Measurements from ENCODE around the gene SHANK1.
"Not testable (repeated sequence)": the region's sequence is repeated elsewhere in the genome, so short reads cannot be mapped to it uniquely, and the experiment has no call there.

The SHANK1 gene

DNA sequence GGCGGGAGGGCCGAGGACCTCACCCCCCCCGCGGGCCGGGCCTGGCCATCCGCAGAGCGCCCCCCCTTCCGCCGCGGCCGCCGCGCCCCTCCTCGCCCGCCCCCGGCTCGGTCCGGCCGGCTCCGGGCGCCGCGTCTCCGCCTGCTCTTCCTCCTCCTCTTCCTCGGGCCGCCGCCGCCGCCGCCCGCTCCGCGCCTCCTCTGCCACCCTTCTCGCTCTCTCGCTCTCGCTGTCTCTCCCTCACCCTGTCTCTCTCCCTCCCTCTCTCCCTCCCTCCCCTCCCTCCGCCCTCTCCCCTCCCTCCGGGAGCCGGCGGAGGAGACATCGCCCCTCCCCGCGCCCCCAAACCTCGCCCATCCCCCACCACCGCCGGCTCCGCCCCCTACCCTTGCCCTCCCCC is at the start of gene SHANK1:
Gene SHANK1 (minus strand): TSS at position 237 of the 400 bp plus-strand sequence. CDS start 2,883 bp downstream, outside the sequence.
- no peak for DNase-seq

DNA sequence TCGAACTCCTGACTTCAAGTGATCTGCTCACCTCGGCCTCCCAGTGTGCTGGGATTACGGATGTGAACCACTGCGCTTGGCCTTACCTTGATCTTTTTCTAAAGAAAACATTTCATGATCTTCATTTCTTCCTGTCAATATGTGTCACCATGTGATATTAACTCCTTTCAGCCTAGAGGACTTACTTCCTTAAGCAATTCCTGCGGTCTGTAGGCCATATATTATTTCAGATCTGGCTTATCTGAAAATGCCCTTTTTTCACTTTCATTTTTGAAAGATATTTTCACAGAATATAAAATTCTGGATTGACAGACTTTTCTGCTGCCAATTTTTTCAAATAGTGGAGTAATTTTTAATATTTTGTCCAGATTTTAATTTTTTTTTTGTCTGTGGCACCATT is 48.7 kb upstream of the SHANK1 start:
- DNase-seq, result no peak

DNA sequence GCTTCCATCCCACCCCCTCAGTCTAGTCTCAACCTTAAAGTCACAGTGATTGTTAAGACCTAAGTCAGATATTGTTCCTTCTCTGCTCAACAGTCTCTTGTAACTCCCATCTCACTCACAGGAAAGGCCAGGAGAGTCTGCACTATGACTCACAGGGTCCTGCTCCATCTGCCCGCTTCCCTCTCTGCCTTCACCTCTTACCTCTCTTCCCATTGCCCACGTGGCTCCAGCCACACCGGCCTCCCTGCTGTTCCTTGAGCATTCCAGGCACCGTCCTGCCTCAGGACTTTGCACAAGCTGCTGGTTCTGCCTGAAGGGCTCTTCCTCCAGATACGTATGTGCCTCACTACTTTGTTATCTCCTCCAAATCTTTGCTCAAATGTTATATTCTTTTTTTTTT is 47.7 kb upstream of the SHANK1 start:
- not testable (repeated sequence) for DNase-seq

DNA sequence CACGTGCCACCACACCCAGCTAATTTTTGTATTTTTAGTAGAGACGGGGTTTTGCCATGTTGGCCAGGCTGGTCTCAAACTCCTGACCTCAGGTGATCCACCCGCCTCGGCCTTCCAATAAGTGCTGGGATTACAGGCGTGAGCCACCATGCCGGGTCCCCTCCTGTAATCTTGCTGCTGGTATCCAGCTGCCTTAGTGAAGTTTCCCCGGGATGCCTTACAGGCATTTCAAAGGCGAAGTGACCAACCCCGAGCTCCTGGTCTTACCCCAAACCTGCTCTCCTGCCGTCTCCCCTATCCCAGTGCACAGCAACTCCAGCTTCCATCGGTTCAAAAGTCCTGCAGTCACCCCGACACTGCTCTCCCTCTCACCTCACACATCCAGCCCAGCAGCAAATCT is 47.1 kb upstream of the SHANK1 start:
- DNase-seq, result not testable (repeated sequence)

DNA sequence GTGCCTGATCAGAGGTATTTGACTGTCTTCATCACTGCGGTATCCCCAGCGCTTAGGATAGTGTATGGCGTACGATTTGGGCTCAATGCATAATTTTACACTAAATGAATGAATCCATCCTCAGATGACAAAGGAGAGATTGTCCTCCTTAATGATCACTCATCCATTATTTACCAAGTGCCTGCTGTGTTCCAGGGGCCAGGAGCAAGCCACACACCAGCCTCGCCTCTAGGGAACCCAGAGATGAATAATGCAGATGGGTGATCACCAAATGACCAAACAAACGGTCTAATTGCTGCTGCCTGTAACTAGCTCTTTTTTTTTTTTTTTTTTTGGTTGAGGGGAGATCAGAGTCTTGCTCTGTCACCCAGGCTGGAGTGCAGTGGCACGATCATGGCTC is 44.8 kb upstream of the SHANK1 start:
- DNase-seq, result no peak

DNA sequence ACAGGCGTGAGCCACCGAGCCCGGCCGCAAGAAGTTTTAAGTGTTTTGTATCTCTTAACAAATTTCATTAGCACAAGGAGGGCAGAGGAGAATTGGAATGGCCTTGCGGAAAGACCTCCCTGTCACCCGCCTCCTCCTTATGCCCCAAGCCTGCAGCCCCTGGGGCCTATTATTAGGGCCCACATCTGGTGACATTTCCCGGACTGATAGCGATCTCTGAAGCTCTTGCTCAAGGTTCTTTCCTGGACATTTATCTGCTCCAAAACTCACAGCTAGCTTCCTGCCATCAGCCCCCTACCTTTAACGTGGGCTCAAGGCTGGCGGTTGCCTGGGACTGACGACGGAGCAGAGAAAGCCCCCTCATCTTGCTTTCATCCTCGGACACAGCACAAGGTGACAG is 43.9 kb upstream of the SHANK1 start:
- not testable (repeated sequence) for DNase-seq

DNA sequence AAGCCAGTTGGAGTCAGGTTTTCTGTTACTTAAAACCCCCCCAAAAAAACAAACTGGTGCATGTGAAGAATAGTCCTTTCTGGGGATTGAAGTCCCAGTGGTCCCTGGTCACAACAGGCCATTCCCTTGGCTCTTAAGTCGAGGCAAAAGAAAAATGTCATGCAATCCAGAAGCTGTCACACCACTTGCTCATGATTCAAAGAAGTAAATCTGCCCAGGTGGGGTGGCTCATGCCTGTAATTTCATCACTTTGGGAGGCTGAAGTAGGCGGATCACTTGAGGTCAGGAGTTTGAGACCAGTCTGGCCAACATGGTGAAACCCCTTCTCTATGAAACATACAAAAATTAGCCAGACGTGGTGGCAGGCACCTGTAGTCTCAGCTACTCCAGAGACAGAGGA is 41.9 kb upstream of the SHANK1 start:
- DNase-seq, result not testable (repeated sequence)

DNA sequence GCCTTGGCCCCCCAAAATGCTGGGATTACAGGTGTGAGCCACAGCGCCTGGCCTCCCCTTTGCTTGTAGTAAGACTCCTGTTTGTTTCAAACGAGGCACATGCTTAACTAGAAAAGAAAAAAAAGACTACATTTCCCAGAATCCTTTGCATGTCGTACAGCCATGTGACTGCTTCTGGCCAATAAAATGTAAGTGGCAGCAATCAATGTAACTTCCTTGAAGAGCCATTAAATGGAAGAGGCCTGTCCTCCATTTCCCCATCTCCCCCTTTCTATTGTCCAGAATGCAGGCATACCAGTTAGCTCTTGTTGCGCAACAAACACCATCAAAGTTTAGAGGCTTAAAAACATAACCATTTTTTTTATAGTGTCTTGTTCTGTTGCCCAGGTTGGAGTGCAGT is 40.3 kb upstream of the SHANK1 start:
- no peak for DNase-seq

DNA sequence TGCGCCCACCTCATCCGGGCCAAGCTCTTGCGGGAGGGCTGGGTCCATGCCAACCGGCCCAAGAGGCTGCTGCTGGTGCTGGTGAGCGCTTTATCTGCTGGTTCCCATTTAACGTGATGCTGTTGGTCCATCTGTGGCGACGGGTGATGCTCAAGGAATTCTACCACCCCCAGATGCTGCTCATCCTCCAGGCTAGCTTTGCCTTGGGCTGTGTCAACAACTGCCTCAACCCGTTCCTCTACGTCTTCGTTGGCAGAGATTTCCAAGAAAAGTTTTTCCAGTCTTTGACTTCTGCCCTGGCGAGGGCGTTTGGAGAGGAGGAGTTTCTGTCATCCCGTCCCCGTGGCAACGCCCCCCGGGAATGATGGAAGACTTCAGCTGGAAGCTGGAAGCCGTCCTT is 39.5 kb upstream of the SHANK1 start:
- DNase-seq, result not testable (repeated sequence)

DNA sequence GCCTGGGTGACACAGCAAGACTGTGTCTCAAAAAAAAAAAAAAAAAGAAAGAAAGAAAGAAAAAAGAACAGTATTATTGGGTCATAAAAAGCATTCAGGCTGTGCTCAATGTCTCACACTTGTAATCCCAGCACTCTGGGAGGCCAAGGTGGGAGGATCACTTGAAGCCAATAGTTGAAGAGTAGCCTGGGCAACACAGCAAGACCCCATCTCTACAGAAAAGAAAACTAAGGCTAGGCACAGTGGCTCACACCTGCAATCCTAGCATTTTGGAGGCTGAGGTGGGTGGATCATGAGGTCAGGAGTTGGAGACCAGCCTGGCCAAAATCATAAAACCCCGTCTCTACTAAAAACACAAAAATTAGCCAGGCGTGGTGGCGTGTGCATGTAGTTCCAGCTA is 38.0 kb upstream of the SHANK1 start:
- not testable (repeated sequence) for DNase-seq

DNA sequence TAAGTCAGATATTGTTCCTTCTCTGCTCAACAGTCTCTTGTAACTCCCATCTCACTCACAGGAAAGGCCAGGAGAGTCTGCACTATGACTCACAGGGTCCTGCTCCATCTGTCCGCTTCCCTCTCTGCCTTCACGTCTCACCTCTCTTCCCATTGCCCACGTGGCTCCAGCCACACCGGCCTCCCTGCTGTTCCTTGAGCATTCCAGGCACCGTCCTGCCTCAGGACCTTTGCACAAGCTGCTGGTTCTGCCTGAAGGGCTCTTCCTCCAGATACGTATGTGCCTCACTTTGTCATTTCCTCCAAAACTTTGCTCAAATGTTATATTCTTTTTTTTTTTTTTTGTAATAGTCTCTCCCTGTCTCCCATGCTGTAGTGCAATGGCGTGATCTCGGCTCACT is 36.6 kb upstream of the SHANK1 start:
- DNase-seq, result not testable (repeated sequence)

DNA sequence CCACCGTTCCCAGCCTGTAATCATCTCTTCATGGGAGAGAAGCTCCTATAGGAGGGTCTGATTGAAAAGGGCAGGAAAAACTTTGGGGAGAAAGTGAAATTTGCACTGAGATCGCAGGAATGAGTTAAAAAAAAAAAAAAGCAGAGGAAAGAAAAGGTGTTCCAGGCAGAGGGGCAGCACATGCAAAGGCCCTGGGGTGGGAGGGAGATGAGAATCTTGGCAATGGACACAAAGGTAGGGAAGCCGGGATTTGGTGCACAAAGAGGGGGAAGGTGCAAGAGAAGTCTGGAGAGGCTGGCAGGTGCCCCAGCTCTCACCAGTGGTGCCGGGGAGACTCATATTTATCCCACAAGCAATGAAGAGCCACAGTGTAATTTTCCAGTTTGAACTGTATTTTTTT is 34.3 kb upstream of the SHANK1 start:
- DNase-seq, result no peak

DNA sequence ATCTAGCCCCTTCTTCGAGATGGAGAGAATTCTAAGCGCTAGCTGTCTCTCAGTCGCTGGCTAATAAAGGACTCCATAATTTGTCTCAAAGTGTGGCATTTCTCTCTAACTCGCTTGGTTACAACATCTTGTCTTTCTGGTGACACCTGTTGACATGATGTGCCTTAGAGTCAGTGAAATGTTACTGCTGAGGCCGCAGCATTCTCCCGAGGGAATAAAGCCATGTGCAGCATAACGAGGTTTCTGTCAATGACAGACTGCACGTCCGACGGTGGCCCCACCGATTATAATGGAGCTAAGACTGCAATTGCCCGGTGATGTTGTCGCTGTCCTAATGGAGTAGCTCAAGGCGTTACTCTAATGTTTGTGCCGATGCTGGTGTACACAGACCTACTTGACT is 30.4 kb upstream of the SHANK1 start:
- no peak for DNase-seq

DNA sequence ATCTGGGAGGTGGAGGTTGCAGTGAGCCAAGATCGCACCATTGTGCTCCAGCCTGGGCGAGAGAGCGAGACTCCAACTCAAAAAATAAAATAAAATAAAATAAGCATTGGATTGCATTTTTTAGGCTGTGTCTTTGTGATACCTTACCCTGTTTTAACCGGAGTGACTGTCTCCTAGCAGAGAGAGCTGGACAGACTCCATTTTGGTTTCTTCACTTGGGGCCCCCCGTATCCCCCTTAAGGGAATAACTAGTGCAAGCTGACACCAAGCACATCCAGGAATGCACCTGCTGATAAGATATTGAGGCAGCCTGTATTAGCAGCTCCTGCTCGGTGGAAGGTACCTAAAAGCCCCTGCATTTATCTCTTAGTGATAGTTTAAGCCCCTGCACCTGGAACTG is 29.9 kb upstream of the SHANK1 start:
- DNase-seq, result no peak

DNA sequence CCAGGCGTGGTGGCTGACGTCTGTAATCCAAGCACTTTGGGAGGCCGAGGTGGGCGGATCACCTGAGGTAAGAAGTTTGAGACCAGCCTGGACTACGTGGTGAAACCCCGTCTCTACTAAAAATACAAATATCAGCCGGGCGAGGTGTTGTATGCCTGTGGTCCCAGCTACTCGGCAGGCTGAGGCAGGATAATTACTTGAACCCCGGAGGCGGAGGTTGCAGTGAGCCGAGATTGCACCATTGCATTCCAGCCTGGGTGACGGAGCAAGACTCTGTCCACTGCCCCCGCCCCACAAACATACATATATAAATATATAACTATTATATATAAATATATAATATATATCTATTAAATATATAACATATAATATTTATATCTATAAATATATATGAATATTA is 27.5 kb upstream of the SHANK1 start:
- DNase-seq, result not testable (repeated sequence)

DNA sequence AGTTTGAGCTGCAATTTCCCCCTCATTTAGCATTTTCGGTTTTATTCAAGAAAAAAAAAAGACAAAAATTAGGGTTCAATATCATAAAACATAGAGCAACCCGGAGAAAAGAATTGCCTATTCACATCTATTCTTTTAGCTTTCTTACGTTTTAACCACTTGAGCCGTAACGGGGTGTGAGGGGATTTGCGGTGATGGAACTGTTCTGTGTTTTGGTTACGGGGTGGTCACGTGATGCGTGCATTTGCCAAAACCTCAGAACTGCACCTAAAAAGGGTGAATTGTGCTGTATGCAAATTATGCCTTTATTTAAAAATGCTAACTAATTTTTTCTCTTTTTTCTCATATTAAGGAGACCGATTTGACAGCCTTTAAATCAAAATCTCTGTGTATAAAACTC is 25.6 kb upstream of the SHANK1 start:
- DNase-seq, result no peak

DNA sequence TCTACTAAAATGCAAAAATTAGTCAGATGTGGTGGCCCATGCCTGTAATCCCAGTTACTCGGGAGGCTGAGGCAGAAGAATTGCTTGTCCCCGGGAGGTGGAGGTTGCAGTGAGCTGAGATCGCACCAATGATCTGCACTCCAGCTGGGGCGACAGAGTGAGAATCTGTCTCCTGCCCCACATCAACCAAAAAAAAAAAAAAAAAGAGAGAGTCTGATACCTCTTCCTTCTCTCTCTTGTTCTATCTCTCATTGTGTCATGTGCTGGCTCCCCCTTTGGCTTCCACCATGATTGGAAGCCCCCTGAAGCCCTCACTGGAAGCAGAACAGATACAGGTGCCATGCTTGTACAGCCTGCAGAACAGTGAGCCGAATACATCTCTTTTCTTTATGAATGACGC is 23.9 kb upstream of the SHANK1 start:
- DNase-seq, result no peak

DNA sequence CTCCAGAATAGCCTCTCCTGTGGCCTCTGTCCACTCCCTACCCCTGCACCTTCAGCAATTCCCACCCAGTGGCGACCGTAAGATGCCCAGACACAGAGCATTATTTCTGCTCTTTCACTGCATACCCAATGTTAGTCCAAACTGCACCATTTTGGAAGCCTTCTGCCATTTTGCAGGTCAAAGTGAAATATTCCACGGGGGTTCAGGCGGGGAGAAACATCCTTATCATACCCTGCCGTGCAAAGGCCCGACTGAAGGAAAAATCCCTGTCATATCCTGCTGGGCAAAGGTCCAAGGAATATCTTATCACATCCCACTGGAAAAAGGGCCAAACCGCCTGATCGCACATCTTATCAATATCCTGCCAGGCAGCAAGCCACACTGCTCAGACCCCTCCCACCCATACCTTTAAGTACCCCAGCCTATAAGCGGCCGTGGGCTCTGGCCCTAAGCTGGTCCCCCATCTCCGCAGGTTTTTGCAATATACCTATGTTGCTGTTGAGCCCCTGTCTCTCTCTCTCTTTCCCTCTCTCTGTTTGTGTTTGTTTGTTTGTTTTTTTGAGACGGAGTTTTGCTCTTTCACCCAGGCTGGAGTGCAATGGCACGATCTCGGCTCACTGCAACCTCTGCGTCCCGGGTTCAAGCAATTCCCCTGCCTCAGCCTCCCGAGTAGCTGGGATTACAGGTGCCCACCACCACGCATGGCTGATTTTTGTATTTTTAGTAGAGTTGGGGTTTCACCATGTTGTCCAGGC is 21.8 kb upstream of the SHANK1 start:
- DNase-seq, result no peak

DNA sequence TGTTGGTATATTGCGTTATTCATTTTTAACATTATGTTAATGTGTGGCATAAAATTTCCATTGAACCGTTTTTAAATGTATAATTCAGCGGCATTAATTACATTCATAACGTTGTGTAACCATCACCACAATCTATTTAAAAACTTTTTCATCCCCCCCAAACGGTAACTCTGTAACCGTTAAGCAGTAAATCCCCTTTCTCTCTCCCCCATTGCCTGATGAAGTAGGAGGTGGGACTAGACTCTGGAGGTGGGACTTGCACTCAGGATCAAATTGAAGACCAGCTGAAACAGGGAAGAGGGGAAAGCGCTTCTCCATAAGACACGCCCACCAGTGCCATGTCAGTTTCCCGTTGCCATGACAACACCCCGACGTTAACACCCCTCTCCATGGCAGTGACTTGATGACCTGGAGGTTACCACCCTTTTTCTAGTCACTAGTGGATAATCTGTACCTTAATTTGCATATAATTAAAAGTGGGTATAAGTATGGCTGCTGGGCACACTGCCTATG is 20.4 kb upstream of the SHANK1 start:
- DNase-seq, result no peak

DNA sequence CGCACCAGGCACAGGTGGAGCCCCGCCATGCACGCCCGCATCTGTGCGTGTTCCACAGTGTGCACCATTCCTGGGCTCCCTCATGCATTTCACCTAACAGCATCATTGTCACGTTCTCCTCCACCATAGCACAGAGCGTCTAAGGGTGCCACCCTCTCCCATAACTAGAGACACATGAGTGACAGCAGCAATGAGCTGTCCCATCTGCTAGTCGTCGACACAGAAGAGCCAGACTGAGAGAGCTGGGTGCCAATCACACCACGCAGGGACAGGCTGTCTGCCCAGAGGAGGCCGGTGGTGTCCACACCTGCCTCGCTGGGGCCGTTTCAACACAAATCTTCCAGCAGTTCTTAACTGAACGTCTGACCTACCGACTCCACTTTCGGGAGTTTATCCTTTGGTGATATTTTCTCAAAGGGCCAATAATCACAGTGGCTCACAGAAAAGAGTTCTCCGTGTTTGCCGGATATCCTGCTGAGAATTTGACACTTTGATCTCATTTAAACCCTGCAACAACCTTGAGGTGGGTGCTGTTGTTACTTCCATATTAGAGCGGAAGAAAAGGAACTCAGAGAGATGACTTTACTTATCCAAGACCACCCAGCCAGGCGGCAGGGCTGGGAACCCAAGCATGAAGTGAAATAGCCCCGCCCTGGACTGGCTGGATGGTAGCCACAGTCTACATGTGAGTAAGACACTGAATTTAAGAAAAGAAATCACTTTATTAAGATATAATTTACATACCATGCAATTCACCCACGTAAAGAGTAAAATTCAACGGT is 19.7 kb upstream of the SHANK1 start:
- DNase-seq, result no peak

DNA sequence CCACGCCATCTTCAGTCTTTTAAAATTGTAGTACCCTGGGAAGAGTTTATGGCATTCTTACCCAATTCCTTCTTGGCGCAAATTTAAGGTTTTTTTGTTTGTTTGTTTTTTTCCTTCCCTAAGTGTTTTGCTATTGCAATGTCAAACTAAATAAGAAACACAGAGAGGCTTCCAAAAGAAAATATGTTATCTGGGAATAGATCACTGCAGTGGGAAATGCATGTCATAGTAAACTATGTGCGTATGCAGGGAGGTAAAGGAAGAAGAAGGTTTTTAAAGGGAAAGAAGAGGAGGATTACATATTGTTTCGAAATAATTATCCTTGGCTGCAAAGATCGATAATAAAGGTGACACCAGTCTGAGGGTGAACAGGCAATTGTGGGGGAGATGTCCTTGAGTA is 16.7 kb upstream of the SHANK1 start:
- no peak for DNase-seq

DNA sequence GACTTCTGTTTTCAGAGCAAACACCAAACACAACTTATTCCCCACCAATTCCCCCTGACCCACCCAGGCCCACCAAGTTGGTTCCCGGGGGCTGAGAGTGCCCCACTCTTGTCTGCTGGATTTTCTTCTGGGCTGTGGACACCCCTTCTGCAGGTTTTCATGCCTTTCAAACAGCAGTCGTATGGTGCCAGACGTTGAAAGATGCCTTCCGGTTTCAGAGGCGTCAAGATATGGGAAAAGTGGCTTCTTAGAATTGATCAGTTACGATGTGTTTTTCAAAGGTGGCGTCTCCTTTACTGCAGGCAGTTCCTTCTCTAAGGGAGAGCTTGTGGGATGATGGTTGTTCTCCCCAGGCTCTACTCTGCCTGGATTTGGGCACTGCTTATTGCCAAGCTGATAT is 16.3 kb upstream of the SHANK1 start:
- DNase-seq, result no peak

DNA sequence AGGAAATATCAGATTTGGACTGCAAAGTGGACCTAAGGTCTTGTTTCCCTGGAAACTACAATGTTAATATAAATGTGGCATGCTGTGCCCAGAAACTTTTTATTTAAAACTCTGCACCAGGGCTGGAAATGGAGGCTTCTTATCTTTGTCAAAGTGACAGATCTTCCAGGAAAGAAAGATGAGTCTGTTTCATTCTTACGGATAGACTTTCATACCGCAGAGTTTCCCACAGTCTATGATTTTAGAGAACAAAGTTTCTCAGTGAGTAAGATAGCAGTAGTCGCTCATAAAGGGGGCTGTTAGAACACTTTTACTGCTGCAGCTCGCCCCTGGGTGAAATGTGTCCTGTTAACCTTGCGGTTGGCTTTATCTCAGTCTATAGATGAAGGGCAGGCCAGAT is 10.3 kb upstream of the SHANK1 start:
- DNase-seq, result no peak

DNA sequence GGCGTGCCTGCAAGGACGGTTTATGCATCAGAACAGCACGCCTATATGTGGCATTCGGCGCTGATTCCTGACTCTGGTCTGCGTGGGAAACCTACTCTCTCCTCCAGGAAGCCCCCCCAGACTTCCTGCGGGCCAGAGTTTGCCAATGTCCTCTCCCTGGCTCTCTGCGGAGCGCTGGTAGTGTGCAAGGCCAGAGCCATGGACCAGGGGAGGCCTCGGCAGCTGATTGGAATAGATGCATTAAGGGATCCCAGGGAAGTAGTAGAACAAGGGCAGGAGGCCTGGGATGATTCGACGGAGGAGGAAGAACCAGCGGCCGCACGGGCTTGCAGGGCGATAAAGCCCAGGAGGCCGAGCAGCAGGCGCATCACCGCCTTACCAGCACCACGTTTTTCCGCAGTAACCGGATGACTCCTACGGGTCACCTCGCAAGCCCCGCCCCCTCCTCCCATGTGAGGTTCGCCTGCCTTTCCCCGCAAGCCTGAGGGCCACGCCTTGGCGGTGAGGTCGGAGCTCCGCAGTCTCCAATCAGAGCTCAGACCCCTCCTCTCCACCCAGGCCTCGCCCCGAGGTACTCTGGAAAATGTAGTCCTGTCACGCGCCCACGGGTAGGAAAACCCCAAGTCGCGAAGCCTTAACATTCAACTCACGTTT is 8.6 kb upstream of the SHANK1 start:
- DNase-seq, result no peak

Measured in NCI-H187 (cell line).